H1 (cell line): Measurements from ENCODE around the gene MATN1. TPM values are rescaled to one million over a fixed set of nuclear protein-coding genes. Genes with fewer than 3 reads are reported as not detected.

Experiments
- CTCF ChIA-PET: fragments of 300-600 bp; sonication (Branson Sonifier 250); formaldehyde crosslinking; loops from one replicate; lab custom pipeline; 2021; ENCODE audit not compliant: partially characterized antibody; lab: Charles Lee
- POLR2A ChIA-PET: fragments of 300-600 bp; sonication (Branson Sonifier 250); formaldehyde crosslinking; loops from one replicate; lab custom pipeline; 2021; ENCODE audit warnings: inconsistent platforms; ENCODE audit not compliant: partially characterized antibody; lab: Charles Lee
- DNase-seq, 2 experiments: peaks; one replicate each; pipeline versions ENCODE4 v3.0.0 to v3.0.0-alpha.2; 2010 to 2022; ENCODE audit warnings: low spot score in 2 of 2, low read depth in 1 of 2, mixed read lengths in 1 of 2
- FAIRE-seq: peaks from 2 replicates; lab custom pipeline; 2011; peaks lifted over from hg19 to GRCh38; lab: Jason Lieb, UNC
- H2AFZ ChIP-seq: 2 replicates; pipeline ENCODE4 v1.8.1; 2012; ENCODE audit warnings: low read length, inconsistent platforms
- H2AK5ac ChIP-seq: 2 replicates; pipeline ENCODE4 v1.6.1; 2013; ENCODE audit warnings: low read depth, low read length
- H2BK120ac ChIP-seq: replicated peaks from 2 replicates; pipeline ENCODE3; 2013; ENCODE audit warnings: low read depth, low read length, inconsistent platforms
- H2BK12ac ChIP-seq: 2 replicates; pipeline ENCODE4 v1.6.1; 2013; ENCODE audit warnings: low read depth, low read length
- H2BK15ac ChIP-seq: 2 replicates; pipeline ENCODE4 v1.6.1; 2013; ENCODE audit warnings: low read length
- H2BK20ac ChIP-seq: 2 replicates; pipeline ENCODE4 v1.6.1; 2013; ENCODE audit warnings: low read length
- H2BK5ac ChIP-seq: 2 replicates; pipeline ENCODE4 v1.6.1; 2013; ENCODE audit warnings: low read depth, low read length
- H3K14ac ChIP-seq: 2 replicates; pipeline ENCODE4 v1.6.1; 2013; ENCODE audit warnings: inconsistent platforms; ENCODE audit not compliant: insufficient read length
- H3K18ac ChIP-seq: 2 replicates; pipeline ENCODE4 v1.6.1; 2013; ENCODE audit warnings: low read length; ENCODE audit errors: extremely low read depth
- H3K23ac ChIP-seq: 2 replicates; pipeline ENCODE4 v1.6.1; 2013; ENCODE audit warnings: inconsistent platforms; ENCODE audit not compliant: insufficient read length
- H3K23me2 ChIP-seq: 2 replicates; pipeline ENCODE4 v1.6.1; 2013; ENCODE audit warnings: low read depth, low read length
- H3K27ac ChIP-seq: 2 replicates; pipeline ENCODE4 v1.6.1; 2011; ENCODE audit warnings: low read depth, low read length, inconsistent platforms
- H3K27me3 ChIP-seq, 4 experiments: replicated peaks in 1 of 4; 1 replicate in 1 of 4; 2 replicates in 3 of 4; pipeline versions ENCODE4 v1.6.1 to v1.8.1; 2011 to 2013; ENCODE audit warnings: low read length in 3 of 4, mild to moderate bottlenecking in 3 of 4, inconsistent platforms in 2 of 4, mixed read lengths in 2 of 4, moderate library complexity in 1 of 4; ENCODE audit not compliant: control insufficient read depth in 3 of 4, insufficient read depth in 3 of 4; ENCODE audit errors: extremely low read depth in 1 of 4
- H3K36me3 ChIP-seq, 4 experiments: 2 replicates each; pipeline versions ENCODE4 v1.6.1 to v1.8.1; 2011 to 2013; ENCODE audit warnings: mild to moderate bottlenecking in 4 of 4, low read length in 3 of 4, moderate library complexity in 2 of 4, control low read depth in 1 of 4, inconsistent platforms in 1 of 4; ENCODE audit not compliant: insufficient read depth in 4 of 4, control insufficient read depth in 2 of 4
- H3K4ac ChIP-seq: replicated peaks from 2 replicates; pipeline ENCODE3; 2013; ENCODE audit warnings: low read length, low read depth, mixed read lengths, inconsistent platforms; ENCODE audit not compliant: insufficient read length
- H3K4me1 ChIP-seq, 4 experiments: replicated peaks in 1 of 4; 1 replicate in 1 of 4; 2 replicates in 3 of 4; pipeline versions ENCODE4 v1.6.1 to v1.8.1; 2011 to 2013; ENCODE audit warnings: low read length in 3 of 4, inconsistent platforms in 2 of 4, mixed read lengths in 1 of 4; ENCODE audit not compliant: insufficient read depth in 4 of 4, control insufficient read depth in 3 of 4
- H3K4me2 ChIP-seq, 2 experiments: 2 replicates each; pipeline versions ENCODE4 v1.6.1 to v1.8.1; 2011 to 2013; ENCODE audit warnings: low read depth in 2 of 2, low read length in 2 of 2, control low read depth in 1 of 2, inconsistent platforms in 1 of 2, mild to moderate bottlenecking in 1 of 2; ENCODE audit not compliant: insufficient read depth in 1 of 2
- H3K4me3 ChIP-seq, 4 experiments: fragments of 200-600, 300-600 bp in 1 of 4; sonication (generic), shearing (Covaris generic), sonication (Bioruptor Twin) in 1 of 4; 2 replicates each; pipeline versions ENCODE4 v1.5.1 to v1.8.1; 2011 to 2016; ENCODE audit warnings: low read length in 4 of 4, low read depth in 3 of 4, control low read depth in 2 of 4, inconsistent platforms in 2 of 4, mild to moderate bottlenecking in 2 of 4, mixed read lengths in 1 of 4, moderate library complexity in 1 of 4; ENCODE audit not compliant: insufficient read depth in 2 of 4; ENCODE audit errors: extremely low read depth in 1 of 4
- H3K56ac ChIP-seq: replicated peaks from 2 replicates; pipeline ENCODE3; 2013; ENCODE audit warnings: low read depth, mild to moderate bottlenecking, mixed read lengths, low read length, inconsistent platforms; ENCODE audit not compliant: insufficient read length
- H3K79me1 ChIP-seq: 2 replicates; pipeline ENCODE4 v1.6.1; 2013; ENCODE audit warnings: low read depth, low read length, control low read depth
- H3K79me2 ChIP-seq, 2 experiments: 2 replicates each; pipeline versions ENCODE4 v1.6.1 to v1.8.1; 2012 to 2013; ENCODE audit warnings: low read length in 2 of 2, mild to moderate bottlenecking in 2 of 2, inconsistent platforms in 1 of 2; ENCODE audit not compliant: insufficient read depth in 2 of 2, control insufficient read depth in 1 of 2
- H3K9ac ChIP-seq, 4 experiments: replicated peaks in 1 of 4; 1 replicate in 1 of 4; 2 replicates in 3 of 4; pipeline versions ENCODE4 v1.6.1 to v1.8.1; 2011 to 2013; ENCODE audit warnings: low read depth in 3 of 4, low read length in 3 of 4, control low read depth in 2 of 4, mild to moderate bottlenecking in 2 of 4, moderate library complexity in 2 of 4, inconsistent platforms in 1 of 4; ENCODE audit errors: extremely low read depth in 1 of 4
- H3K9me3 ChIP-seq, 2 experiments: 2 replicates each; pipeline versions ENCODE4 v1.6.1 to v1.8.1; 2012 to 2013; ENCODE audit warnings: mild to moderate bottlenecking in 2 of 2, moderate library complexity in 2 of 2, control low read depth in 1 of 2, inconsistent platforms in 1 of 2, low read depth in 1 of 2, low read length in 1 of 2, mixed read lengths in 1 of 2; ENCODE audit not compliant: insufficient read depth in 2 of 2
- H4K20me1 ChIP-seq, 2 experiments: replicated peaks in 1 of 2; 2 replicates each; pipeline versions ENCODE3 to v1.8.1; 2011 to 2013; ENCODE audit warnings: inconsistent platforms in 2 of 2, low read length in 2 of 2, mild to moderate bottlenecking in 1 of 2; ENCODE audit not compliant: insufficient read depth in 2 of 2, control insufficient read depth in 1 of 2
- H4K5ac ChIP-seq: 2 replicates; pipeline ENCODE4 v1.6.1; 2013; ENCODE audit warnings: low read length, low read depth, mixed read lengths, inconsistent platforms; ENCODE audit not compliant: insufficient read length
- H4K8ac ChIP-seq: 2 replicates; pipeline ENCODE4 v1.8.0; 2013; ENCODE audit warnings: mild to moderate bottlenecking, moderate library complexity, low read length, inconsistent platforms; ENCODE audit not compliant: insufficient read depth; ENCODE audit errors: extremely low read depth
- H4K91ac ChIP-seq: replicated peaks from 2 replicates; pipeline ENCODE3; 2013; ENCODE audit warnings: low read length, mixed read lengths, inconsistent platforms; ENCODE audit not compliant: insufficient read length
- BACH1 ChIP-seq: IDR thresholded peaks from 2 replicates; pipeline ENCODE4 v1.6.1; 2012; ENCODE audit warnings: low read length, improper control_type of control experiment
- BCL11A ChIP-seq, 2 experiments: IDR thresholded peaks; one replicate each; pipeline ENCODE4 v1.6.1; 2011; ENCODE audit warnings: low read depth in 2 of 2, low read length in 2 of 2, mild to moderate bottlenecking in 2 of 2
- EP300 ChIP-seq, 2 experiments: IDR thresholded peaks; 1 replicate in 1 of 2; 2 replicates in 1 of 2; pipeline ENCODE4 v1.6.1; 2011 to 2012; ENCODE audit warnings: low read depth in 2 of 2, low read length in 2 of 2, mild to moderate bottlenecking in 2 of 2, borderline replicate concordance in 1 of 2, inconsistent platforms in 1 of 2, moderate library complexity in 1 of 2
- FOSL1 ChIP-seq: IDR thresholded peaks from 2 replicates; pipeline ENCODE4 v1.6.1; 2011; ENCODE audit warnings: mild to moderate bottlenecking, low read depth, low read length, moderate library complexity; ENCODE audit not compliant: insufficient read depth
- GABPA ChIP-seq: IDR thresholded peaks from 2 replicates; pipeline ENCODE4 v1.6.1; 2011; ENCODE audit warnings: mild to moderate bottlenecking, low read length, moderate library complexity, borderline replicate concordance; ENCODE audit not compliant: insufficient read depth
- JUN ChIP-seq: IDR thresholded peaks from 2 replicates; pipeline ENCODE4 v1.6.1; 2011; ENCODE audit warnings: low read depth, mild to moderate bottlenecking, improper control_type of control experiment, low read length
- MAFK ChIP-seq: IDR thresholded peaks from 2 replicates; pipeline ENCODE4 v1.6.1; 2012; ENCODE audit warnings: low read depth, mild to moderate bottlenecking, improper control_type of control experiment, low read length
- NRF1 ChIP-seq: IDR thresholded peaks from 2 replicates; pipeline ENCODE4 v1.6.1; 2011; ENCODE audit warnings: mild to moderate bottlenecking, low read depth, low read length, improper control_type of control experiment
- SP2 ChIP-seq: IDR thresholded peaks from 2 replicates; pipeline ENCODE4 v1.6.1; 2012; ENCODE audit warnings: mild to moderate bottlenecking, low read length, inconsistent platforms
- TCF12 ChIP-seq: IDR thresholded peaks from 2 replicates; pipeline ENCODE4 v1.6.1; 2011; ENCODE audit warnings: low read depth, mild to moderate bottlenecking, low read length
- WGBS, 2 experiments: shearing (Covaris generic) in 1 of 2; methylation state at CpG; one replicate each; pipeline versions ENCODE4 v1.1.6 to v1.1.7; 2013 to 2015; ENCODE audit warnings: low lambda C conversion rate in 2 of 2, mixed read lengths in 2 of 2, inconsistent platforms in 1 of 2, low coverage in 1 of 2, missing lambda C conversion rate in 1 of 2; ENCODE audit not compliant: insufficient replicate concordance in 2 of 2, insufficient coverage in 1 of 2, insufficient read length in 1 of 2; ENCODE audit errors: extremely low coverage in 1 of 2, missing lambda C conversion rate in 1 of 2; 5-methylcytosine and 5-hydroxymethylcytosine counted together
- polyA plus RNA-seq, 7 experiments: library from polyadenylated mRNA; depleted of rRNA in 3 of 7; stranded (reverse) in 5 of 7; unstranded in 2 of 7; fragments of >200 nt in 5 of 7; fragments of 200-250 nt in 2 of 7; gene quantifications; 1 replicate in 5 of 7; 2 replicates in 1 of 7; 4 replicates in 1 of 7; pipeline versions ENCODE4 v1.2.1 to v1.2.3, GENCODE V29; 2011 to 2013; ENCODE audit warnings: missing spikeins in 2 of 7, mixed read lengths in 2 of 7
- total RNA-seq: library from RNA; stranded (reverse); fragmentation: NEBNext Ultra II Directional; extraction: Animal tissue kit (Norgen Biotek cat#: 25700); gene quantifications from 2 replicates; pipeline ENCODE4 v1.2.1, GENCODE V29; 2021
- TF ChIP-seq, protein P1 (sequence below): IDR thresholded peaks from 2 replicates; pipeline ENCODE4 v1.6.1; 2012; ENCODE audit warnings: low read length, inconsistent platforms

MATN1 gene
- total and polyA plus RNA-seq, 2 of the 8 experiments (the other 6 are each of a cell fraction or from before 2014, with no cell fraction given) = 0.12 to 0.28 TPM

DNA sequence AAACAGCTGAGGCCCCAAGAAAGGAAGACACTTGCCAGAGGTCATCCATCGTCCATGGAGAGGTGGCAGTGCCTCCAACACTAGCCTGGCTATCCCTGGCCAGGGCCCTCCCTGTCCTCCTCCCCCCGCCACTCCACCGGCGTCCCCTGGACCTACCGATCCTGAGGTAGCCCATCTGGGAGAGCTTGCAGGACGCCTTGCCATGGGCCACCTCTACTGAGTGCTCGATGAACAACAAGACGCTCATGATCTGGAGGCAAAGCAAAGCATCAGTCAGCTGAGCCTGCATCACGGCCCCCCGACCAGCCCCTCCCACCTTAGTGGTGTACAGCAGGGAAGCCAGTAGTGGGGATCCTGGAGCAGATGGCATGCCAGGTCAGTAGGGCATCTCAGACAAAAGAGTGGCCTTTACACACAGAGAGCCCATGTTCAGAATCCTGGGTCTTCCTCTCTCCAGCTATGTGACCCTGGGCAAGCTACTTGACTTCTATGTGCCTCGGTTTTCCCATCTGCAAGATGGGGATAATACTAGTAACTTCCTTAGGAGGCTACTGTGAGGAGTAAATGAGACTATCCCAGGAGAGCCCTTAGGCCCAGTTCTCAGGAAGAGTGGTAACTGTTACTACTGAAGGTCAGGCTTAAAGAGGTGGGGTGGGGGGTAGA, 19.0 kb upstream of the MATN1 start:
- Histone ChIP-seq H3K23ac (no peak overlapping the region), H3K27me3 (no peaks in the 10 kb centered on the region; a peak in 1 of 7 replicates), H3K79me2 (no peaks in the 10 kb centered on the region), H4K91ac (peak overlapping the region; percentile 38), H4K20me1 (no peaks in the 10 kb centered on the region), H3K9me3 (no peaks in the 10 kb centered on the region), H2BK15ac (no peak overlapping the region), H2AK5ac (no peak overlapping the region), H3K27ac (no peak overlapping the region), H3K4me1 (peaks cover 0 to 5% (median 0%) of the 10 kb centered on the region in 4 experiments; a peak in 2 of 7 replicates), H2AFZ (no peak overlapping the region), H2BK120ac (no peak overlapping the region), H3K14ac (no peak overlapping the region), H4K5ac (no peak overlapping the region), H3K9ac (no peak overlapping the region), H2BK20ac (no peak overlapping the region), H3K23me2 (no peaks in the 10 kb centered on the region; the same call in 1 of the 2 replicates), H2BK12ac (peak overlapping the region; percentile 46; the same call in 1 of the 2 replicates), H2BK5ac (no peak overlapping the region), H3K79me1 (no peaks in the 10 kb centered on the region), H3K4ac (no peak overlapping the region), H3K56ac (no peak overlapping the region), H3K18ac (no peak overlapping the region), H3K4me2 (no peak overlapping the region), H3K4me3 (no peak overlapping the region), H4K8ac (peak overlapping the region; percentile 31), H3K36me3 (no peaks in the 10 kb centered on the region)
- 83% methylated on average over 10 of the region's 11 CpGs; no CpG with 5 or more reads in 1 of the 2 experiments for WGBS, 2 experiments
- CTCF ChIA-PET = interaction anchor here (0.7 to 55.1 kb wide), 5 partner anchors 2 to 115 kb away, joined by 3 to 1640 read pairs (median 3); partner anchors contain the start of genes LAPTM5 and MATN1
- DNase-seq (no peak), FAIRE-seq (no peak)
- POLR2A ChIA-PET = interaction anchor here (1.2 kb wide), 2 partner anchors 10 to 176 kb away, joined by 3 read pairs; no protein-coding TSS in a partner anchor
- TF ChIP-seq BACH1 (no peak), EP300 (IDR thresholded peaks at IDR 0.05; ENCODE audit: borderline replicate concordance in 1 of 2, low read depth in 2 of 2, low read length in 2 of 2) (no peak), SP2 (no peak), GABPA (no peak), JUN (no peak), BCL11A (IDR thresholded peaks at IDR 0.05; ENCODE audit: low read depth in 2 of 2, low read length in 2 of 2) (no peak), TCF12 (no peak), FOSL1 (no peak), MAFK (no peak), NRF1 (no peak)
- TF ChIP-seq, protein P1, sequence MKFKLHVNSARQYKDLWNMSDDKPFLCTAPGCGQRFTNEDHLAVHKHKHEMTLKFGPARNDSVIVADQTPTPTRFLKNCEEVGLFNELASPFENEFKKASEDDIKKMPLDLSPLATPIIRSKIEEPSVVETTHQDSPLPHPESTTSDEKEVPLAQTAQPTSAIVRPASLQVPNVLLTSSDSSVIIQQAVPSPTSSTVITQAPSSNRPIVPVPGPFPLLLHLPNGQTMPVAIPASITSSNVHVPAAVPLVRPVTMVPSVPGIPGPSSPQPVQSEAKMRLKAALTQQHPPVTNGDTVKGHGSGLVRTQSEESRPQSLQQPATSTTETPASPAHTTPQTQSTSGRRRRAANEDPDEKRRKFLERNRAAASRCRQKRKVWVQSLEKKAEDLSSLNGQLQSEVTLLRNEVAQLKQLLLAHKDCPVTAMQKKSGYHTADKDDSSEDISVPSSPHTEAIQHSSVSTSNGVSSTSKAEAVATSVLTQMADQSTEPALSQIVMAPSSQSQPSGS = no peak
